EH (cell line): Measurements from ENCODE around the gene GABBR2.

ENCODE experiments used
- DNase-seq: peaks from one replicate; pipeline ENCODE4 v3.0.0-alpha.2; 2015; ENCODE audit warnings: low read depth

The GABBR2 gene

DNA sequence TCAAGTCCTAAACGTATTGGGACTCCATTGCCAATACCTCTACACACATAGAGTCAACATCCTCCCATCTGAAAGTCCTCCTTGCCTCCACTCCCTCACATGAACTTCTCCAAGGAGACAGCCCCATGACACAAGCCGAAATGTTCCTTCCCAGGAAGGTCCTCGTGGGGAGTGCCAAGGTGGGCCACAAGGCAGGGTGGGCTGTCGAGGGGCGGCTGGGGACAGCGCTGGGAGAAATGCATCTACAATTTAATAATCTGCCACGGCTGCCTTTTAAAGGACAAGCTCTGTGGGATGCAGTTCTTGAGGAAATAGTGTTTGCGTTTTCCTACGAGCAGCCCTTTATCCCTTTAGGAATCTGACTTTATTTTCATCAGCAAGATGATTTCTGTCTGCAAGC lies 138.7 kb downstream of the GABBR2 start:
- no peak for DNase-seq

GRCh38 chr9:98569491-98569890 lies 139.2 kb downstream of the GABBR2 start:
- DNase-seq = no peak

DNA sequence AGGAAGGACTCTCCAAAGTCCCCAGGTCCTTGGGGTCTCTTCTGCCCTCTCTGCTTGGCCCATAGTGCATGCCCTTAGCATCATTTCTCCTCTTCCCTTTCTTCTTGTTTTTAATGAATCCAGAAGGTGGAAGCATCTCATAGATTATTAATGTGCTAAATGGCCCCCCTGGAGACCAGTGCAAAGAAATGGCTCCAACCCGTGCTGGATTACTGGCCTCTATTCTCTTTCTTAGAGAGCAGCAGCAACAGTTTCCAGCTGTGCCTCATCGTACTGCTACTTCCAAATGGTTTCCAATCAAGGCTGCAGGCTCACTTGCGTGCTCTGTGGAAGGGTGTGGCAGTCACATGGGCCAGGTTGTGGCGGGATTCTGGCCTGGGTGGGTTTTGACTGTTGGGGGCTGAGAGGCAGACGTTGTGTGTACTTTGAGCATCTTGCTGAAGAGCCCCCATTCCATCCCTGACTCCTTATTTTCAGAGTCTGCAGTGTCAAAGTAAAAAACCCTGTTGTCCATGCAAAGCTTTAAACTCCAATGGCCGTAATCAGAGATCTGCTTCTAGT lies 139.7 kb downstream of the GABBR2 start:
- no peak for DNase-seq

GRCh38 chr9:98568234-98568908 lies 140.4 kb downstream of the GABBR2 start:
- no peak for DNase-seq

- DNase-seq = no peak
Measured at GRCh38 chr9:98567540-98568233, 141.0 kb downstream of the GABBR2 start.

- DNase-seq = no peak
Measured at GRCh38 chr9:98565152-98566135, 143.3 kb downstream of the GABBR2 start.

- DNase-seq = no peak
Measured at GRCh38 chr9:98564714-98565113, 144.0 kb downstream of the GABBR2 start.

GRCh38 chr9:98563988-98564387 lies 144.7 kb downstream of the GABBR2 start:
- DNase-seq = no peak

DNA sequence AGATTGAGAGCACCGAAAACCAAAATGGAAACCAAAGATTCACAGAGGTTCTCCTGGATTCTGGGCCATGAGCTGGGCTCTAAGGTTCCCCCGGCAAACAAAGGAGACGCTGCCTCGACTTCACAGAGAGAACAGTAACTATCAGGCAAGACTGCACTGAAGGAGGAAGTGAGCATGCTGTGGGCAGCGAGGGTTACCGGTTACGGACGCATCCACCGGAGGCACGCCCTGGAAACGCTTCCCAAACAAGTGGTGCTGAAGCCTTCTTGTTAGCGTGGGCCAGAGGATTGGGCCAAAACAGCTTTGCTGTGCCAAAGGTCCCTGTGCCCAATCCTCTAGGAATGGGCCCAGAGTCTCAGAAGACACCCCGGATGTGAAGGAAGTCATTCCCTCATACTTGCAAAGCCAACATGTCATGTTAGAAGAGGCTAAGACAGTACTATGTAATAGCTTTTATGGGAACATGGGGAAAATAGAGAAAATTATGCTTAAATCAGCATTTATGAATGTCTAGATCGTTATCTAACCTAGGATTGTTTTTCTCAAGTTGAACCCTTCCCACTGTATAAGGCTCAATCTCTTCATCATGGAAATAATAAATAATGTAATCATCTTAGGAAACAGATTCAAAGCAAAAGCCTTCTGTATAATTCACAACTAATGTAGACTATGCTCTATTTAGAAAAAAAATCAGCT lies 145.4 kb downstream of the GABBR2 start:
- no peak for DNase-seq

DNA sequence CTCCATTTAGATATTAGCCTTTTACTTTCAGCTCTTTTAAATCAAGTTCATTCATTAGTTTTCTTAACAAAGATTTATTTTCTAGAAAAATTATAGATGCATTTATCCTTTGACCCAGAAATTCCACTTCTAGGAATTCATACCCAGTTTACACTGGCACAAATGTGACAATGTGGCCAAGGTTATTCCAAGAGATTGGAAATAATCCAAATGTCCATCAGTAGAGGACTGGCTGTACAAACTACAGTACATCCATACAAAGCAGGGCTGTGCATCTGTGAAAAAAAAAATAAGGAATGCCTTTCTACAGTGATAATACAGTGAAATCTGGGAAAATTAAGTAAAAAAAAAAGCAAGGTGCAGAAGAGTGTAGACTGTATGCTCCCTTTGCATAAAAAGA lies 149.2 kb downstream of the GABBR2 start:
- no peak for DNase-seq

GRCh38 chr9:98558575-98558974 lies 150.2 kb downstream of the GABBR2 start:
- no peak for DNase-seq

DNA sequence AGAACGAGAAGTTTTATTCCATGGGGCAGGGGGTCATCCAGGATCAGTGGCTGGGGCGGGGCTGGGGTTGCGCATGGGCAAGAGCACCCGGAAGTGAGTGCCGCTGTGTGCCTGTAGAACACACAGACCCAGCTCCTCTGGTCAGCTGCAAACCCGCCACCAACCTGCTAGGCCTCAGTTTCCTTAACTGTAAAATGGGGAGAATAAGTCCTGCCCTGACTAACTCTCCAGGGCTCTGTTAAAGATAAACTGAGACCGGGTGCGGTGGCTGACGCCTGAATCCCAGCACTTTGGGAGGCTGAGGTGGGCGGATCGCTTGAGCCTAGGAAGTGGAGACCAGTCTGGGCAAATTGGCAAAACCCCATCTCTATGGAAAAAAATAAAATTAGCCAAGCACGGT lies 152.2 kb downstream of the GABBR2 start:
- no peak for DNase-seq

- no peak for DNase-seq
Measured at GRCh38 chr9:98555651-98556465, 152.9 kb downstream of the GABBR2 start.

DNA sequence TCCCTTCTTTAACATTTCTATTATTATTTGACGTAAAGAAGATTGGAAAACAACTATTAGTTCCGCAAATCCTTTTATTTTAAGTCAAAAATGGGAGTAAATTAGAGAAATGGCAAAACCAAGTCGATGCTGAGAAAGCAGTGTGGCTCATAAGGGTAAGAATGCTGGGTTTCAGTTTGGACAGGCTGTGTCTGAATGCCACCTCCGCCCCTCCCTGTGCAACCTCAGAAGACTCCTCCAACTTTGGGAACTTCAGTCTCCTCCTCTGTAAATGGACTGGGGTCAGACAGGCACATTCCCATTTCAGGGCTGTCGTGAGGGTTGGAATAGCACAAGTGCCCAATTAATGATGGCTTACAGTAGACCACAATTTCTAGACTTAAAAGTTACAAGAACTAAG lies 154.0 kb downstream of the GABBR2 start:
- no peak for DNase-seq

- DNase-seq = peak; percentile 32
Measured at GRCh38 chr9:98552331-98552730, 156.4 kb downstream of the GABBR2 start.

- peak; percentile 58 for DNase-seq
Measured at GRCh38 chr9:98551511-98552286, 157.0 kb downstream of the GABBR2 start.

DNA sequence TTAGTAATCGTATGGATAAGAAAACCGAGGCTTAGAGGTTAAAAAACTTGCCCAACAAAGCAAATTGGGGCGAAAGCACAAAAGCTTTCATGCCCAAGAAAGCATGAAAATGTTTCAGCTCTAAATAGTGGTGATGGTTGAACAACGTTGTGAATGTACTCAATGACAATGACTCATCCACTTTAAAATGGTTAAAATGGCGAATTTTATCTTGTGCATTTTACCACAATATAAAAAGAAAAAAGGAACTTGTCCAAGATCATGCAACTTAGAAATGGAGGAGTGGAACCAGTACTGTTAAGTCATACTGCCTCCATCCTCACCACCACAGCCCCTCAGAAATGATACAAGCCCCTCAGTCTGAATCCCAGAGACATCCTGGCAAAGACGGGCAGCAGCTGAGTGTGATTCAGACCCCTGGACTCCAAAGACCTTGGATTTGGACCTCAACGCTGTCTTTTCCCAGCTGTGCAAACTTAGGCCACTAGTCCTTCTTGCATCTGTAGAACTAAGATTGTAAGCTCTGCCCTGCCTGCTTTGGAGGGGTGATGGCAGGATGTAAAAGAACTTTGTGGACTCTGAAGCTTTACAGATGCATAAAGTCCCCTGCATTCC lies 158.4 kb downstream of the GABBR2 start:
- peak; percentile 35 for DNase-seq

- no peak for DNase-seq
Measured at GRCh38 chr9:98549401-98549800, 159.3 kb downstream of the GABBR2 start.

DNA sequence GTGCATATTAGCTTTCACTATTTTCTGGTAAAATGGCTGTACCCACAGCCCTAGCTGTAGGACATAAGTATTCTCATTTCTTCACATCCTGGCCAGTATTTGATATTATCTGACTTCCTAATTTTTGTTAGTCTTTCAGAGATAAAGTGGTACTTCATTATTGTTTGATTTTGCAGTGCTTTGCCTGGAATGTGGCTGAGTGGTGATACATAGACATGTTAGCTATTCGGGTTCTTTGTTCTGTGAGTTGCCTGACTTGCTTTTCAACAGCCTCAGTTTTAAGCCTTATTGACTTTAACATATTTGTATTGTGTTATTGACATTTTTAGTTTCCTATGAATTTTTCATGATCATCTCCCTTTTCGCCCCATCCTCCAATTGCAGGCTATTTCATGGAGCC lies 161.1 kb downstream of the GABBR2 start:
- DNase-seq = no peak

DNA sequence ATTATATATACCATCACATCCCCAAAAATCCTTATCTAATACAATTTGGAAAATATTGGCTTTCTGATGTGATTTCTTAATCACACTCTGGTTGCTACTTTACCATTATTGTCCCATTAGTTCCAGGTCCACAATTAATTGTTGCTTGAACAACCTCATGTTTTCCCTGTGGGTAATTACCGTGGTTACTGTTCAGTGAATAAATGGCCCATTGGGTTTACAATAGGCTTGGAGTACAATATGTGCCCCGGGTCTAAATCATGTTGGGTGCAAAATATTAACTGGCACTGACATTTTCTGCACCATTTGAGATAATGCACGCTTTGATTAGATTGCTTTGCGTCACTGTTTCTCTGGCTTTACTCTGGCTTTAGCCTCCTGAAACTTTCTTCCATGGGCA lies 163.7 kb downstream of the GABBR2 start:
- DNase-seq = no peak
